HG03135 (cell line): Measurements from ENCODE around the gene SLC46A1.

ENCODE experiments used
- ATAC-seq: cut with Tn5 transposase; IDR thresholded peaks from one replicate; pipeline ENCODE4 v1.9.1; 2021; ENCODE audit warnings: mild to moderate bottlenecking, moderate library complexity; ENCODE audit not compliant: unreplicated experiment

The SLC46A1 gene

GRCh38 chr17:28404461-28404811, 1.6 kb downstream of the SLC46A1 start:
- ATAC-seq, result no peak

- no peak for ATAC-seq
Observed at GRCh38 chr17:28404007-28404406, 2.0 kb downstream of the SLC46A1 start.

- no peak for ATAC-seq
Observed at GRCh38 chr17:28402844-28403243, 3.2 kb downstream of the SLC46A1 start.

GRCh38 chr17:28402224-28402630, 3.8 kb downstream of the SLC46A1 start:
- no peak for ATAC-seq

GRCh38 chr17:28399808-28400207, 6.2 kb downstream of the SLC46A1 start:
- no peak for ATAC-seq

- ATAC-seq, result no peak
Observed at GRCh38 chr17:28398280-28398981, 7.6 kb downstream of the SLC46A1 start.

- ATAC-seq, result no peak
Observed at GRCh38 chr17:28397687-28398279, 8.2 kb downstream of the SLC46A1 start.

GRCh38 chr17:28397275-28397674, 8.7 kb downstream of the SLC46A1 start:
- no peak for ATAC-seq

GRCh38 chr17:28396635-28397239, 9.3 kb downstream of the SLC46A1 start:
- ATAC-seq, result no peak

- no peak for ATAC-seq
Observed at GRCh38 chr17:28395968-28396367, 10.0 kb downstream of the SLC46A1 start.

- ATAC-seq, result no peak
Observed at GRCh38 chr17:28395426-28395825, 10.6 kb downstream of the SLC46A1 start.

GRCh38 chr17:28394337-28395116, 11.5 kb downstream of the SLC46A1 start:
- ATAC-seq, result no peak

- no peak for ATAC-seq
Observed at GRCh38 chr17:28392491-28392890, 13.5 kb downstream of the SLC46A1 start.

GRCh38 chr17:28391401-28391800, 14.6 kb downstream of the SLC46A1 start:
- no peak for ATAC-seq

- ATAC-seq, result no peak
Observed at GRCh38 chr17:28390984-28391383, 15.0 kb downstream of the SLC46A1 start.

- ATAC-seq, result no peak
Observed at GRCh38 chr17:28390563-28390962, 15.4 kb downstream of the SLC46A1 start.

- no peak for ATAC-seq
Observed at GRCh38 chr17:28390141-28390540, 15.9 kb downstream of the SLC46A1 start.

GRCh38 chr17:28388106-28388505, 17.9 kb downstream of the SLC46A1 start:
- no peak for ATAC-seq

GRCh38 chr17:28386391-28386790, 19.6 kb downstream of the SLC46A1 start:
- no peak for ATAC-seq

GRCh38 chr17:28385406-28385805, 20.6 kb downstream of the SLC46A1 start:
- ATAC-seq, result no peak

- peak; percentile 20 for ATAC-seq
Observed at GRCh38 chr17:28385037-28385400, 21.0 kb downstream of the SLC46A1 start.
